BJ (cell line): ENCODE measurements around the gene ARL15. TPM values are rescaled to one million over a fixed set of nuclear protein-coding genes. Genes with fewer than 3 reads are reported as not detected.
"Not testable (repeated sequence)": the region's sequence is repeated elsewhere in the genome, so short reads cannot be mapped to it uniquely, and the experiment has no call there.

Experiments used
- CTCF ChIA-PET: fragments of 350-600 bp; formaldehyde crosslinking; extraction: SDS; loops from one replicate; lab custom pipeline; 2021; ENCODE audit warnings: antibody characterized with exemption, inconsistent platforms; lab: Yijun Ruan, JAX
- POLR2A ChIA-PET: fragments of 300-600 bp; sonication (Branson Sonifier 250); formaldehyde crosslinking; extraction: SDS; loops from one replicate; lab custom pipeline; 2021; ENCODE audit warnings: antibody characterized with exemption; lab: Charles Lee
- DNase-seq: peaks from one replicate; pipeline ENCODE4 v3.0.0-alpha.2; 2011; ENCODE audit warnings: low read depth
- H3K27me3 ChIP-seq: 2 replicates; pipeline ENCODE4 v1.6.0; 2011; ENCODE audit warnings: low read length; ENCODE audit not compliant: control insufficient read depth, insufficient read depth
- H3K36me3 ChIP-seq: 2 replicates; pipeline ENCODE4 v1.5.1; 2011; ENCODE audit warnings: low read length; ENCODE audit not compliant: control insufficient read depth, insufficient read depth
- H3K4me3 ChIP-seq: 2 replicates; pipeline ENCODE4 v1.5.1; 2011; ENCODE audit warnings: low read depth, mild to moderate bottlenecking, control low read depth, low read length
- polyA plus RNA-seq: library from polyadenylated mRNA; depleted of rRNA; stranded (reverse); fragments of >200 nt; gene quantifications from 2 replicates; pipeline ENCODE4 v1.2.3, GENCODE V29; 2011
- TF ChIP-seq, protein P1 (sequence below): IDR thresholded peaks from 2 replicates; pipeline ENCODE4 v1.5.1; 2011; ENCODE audit warnings: low read depth, mild to moderate bottlenecking, control low read depth, inconsistent platforms, low read length, moderate library complexity; ENCODE audit not compliant: insufficient read depth

ARL15 gene
- polyA plus RNA-seq, 1 experiment: 11.9 TPM

DNA sequence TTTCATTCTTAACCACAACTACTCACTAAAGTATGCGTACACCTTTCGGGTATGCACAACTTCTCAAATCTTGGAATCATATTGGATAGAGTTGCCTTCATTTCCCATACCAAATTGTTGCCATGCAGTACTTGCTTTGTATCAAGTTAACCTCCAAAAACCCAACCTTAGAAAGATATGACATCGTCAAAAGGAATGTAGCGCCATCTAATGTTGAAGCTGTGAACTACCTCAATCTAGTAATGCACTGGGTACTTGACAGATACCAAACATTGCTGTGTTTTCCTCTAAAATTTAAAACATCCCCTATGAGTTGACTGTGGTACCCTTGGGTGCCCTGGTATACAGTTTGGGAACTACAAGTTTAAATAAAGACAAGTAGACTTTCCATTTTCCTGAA lies 318.4 kb downstream of the ARL15 start:
- ChIA-PET CTCF (interaction anchor here (0.6 to 0.7 kb wide), 2 partner anchors 42 to 332 kb away, joined by 3 read pairs; no protein-coding TSS in a partner anchor), POLR2A (no interaction called here)
- H3K4me3 ChIP-seq: no peak overlapping the region
- no peak for DNase-seq
- H3K36me3 ChIP-seq: no peaks in the 10 kb centered on the region
- H3K27me3 ChIP-seq: no peaks in the 10 kb centered on the region
- TF ChIP-seq, protein P1, sequence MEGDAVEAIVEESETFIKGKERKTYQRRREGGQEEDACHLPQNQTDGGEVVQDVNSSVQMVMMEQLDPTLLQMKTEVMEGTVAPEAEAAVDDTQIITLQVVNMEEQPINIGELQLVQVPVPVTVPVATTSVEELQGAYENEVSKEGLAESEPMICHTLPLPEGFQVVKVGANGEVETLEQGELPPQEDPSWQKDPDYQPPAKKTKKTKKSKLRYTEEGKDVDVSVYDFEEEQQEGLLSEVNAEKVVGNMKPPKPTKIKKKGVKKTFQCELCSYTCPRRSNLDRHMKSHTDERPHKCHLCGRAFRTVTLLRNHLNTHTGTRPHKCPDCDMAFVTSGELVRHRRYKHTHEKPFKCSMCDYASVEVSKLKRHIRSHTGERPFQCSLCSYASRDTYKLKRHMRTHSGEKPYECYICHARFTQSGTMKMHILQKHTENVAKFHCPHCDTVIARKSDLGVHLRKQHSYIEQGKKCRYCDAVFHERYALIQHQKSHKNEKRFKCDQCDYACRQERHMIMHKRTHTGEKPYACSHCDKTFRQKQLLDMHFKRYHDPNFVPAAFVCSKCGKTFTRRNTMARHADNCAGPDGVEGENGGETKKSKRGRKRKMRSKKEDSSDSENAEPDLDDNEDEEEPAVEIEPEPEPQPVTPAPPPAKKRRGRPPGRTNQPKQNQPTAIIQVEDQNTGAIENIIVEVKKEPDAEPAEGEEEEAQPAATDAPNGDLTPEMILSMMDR: peak; percentile 32

DNA sequence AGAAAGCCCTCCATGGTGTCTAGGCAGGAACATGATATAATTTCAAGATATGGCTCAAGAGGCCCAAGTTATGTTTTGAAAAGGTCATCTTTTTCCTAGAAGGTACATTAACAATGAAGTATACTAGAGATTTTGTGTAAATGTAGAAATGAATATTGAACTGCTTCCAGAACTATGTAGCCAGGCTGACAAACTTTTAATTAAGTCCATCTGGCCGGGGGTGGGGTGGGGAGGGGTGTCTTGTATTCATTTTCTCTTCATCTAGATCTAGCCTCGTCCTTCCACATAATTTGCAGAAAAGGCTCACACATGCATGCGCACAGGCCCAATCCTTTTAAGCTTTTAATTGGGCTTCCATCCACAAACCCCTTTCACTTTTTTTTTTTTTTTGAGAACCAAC lies 323.3 kb downstream of the ARL15 start:
- no peak for DNase-seq
- Histone ChIP-seq H3K27me3 (no peaks in the 10 kb centered on the region), H3K4me3 (no peak overlapping the region), H3K36me3 (no peaks in the 10 kb centered on the region)
- CTCF ChIA-PET: no interaction called here
- POLR2A ChIA-PET: no interaction called here
- TF ChIP-seq, protein P1: no peak

DNA sequence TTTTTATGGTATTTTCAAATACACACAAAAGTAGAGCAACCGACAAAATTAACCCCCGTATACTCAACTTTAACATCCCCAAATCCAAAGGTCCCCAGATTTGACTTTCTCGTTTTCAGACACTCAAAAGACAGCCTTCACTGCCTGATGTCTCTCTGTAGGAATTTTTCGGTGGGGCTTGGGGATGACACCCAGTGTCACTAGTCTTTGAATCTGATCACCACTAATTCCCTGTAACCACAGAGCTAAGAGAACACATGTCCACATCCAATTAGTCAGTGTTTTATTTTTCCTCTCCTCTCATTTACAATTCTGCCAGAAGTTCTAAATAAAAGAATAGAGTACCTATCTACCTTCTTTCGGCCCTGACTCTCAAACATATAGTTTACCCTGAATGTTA lies 324.6 kb downstream of the ARL15 start:
- TF ChIP-seq, protein P1: no peak
- Histone ChIP-seq H3K36me3 (no peaks in the 10 kb centered on the region), H3K27me3 (no peaks in the 10 kb centered on the region), H3K4me3 (no peak overlapping the region)
- POLR2A ChIA-PET: no interaction called here
- CTCF ChIA-PET: interaction anchor here (0.9 kb wide), 1 partner anchor 881 kb away, joined by 3 read pairs; no protein-coding TSS in a partner anchor
- DNase-seq: no peak

DNA sequence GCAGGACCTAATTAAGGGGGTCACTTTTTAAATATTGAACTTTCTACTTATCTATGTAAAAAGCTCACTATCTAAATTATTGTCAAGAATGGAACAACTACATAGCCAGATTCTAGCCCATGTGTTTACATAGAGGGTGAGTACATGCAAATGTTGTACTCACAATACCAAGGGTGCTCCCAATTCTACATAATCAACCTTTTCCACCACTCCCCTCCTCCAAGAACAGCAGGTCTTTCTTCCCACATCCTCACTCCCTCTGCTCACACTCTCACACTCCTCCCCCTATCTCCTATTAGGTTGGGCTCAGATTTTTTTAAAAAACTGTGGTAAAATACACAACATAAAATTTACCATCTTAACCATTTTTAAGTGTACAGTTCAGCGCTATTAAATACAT lies 325.4 kb downstream of the ARL15 start:
- no peaks in the 10 kb centered on the region for H3K27me3 ChIP-seq
- CTCF ChIA-PET: no interaction called here
- no peak for DNase-seq
- TF ChIP-seq, protein P1: no peak
- POLR2A ChIA-PET: no interaction called here
- H3K36me3 ChIP-seq: no peaks in the 10 kb centered on the region
- H3K4me3 ChIP-seq: no peak overlapping the region

DNA sequence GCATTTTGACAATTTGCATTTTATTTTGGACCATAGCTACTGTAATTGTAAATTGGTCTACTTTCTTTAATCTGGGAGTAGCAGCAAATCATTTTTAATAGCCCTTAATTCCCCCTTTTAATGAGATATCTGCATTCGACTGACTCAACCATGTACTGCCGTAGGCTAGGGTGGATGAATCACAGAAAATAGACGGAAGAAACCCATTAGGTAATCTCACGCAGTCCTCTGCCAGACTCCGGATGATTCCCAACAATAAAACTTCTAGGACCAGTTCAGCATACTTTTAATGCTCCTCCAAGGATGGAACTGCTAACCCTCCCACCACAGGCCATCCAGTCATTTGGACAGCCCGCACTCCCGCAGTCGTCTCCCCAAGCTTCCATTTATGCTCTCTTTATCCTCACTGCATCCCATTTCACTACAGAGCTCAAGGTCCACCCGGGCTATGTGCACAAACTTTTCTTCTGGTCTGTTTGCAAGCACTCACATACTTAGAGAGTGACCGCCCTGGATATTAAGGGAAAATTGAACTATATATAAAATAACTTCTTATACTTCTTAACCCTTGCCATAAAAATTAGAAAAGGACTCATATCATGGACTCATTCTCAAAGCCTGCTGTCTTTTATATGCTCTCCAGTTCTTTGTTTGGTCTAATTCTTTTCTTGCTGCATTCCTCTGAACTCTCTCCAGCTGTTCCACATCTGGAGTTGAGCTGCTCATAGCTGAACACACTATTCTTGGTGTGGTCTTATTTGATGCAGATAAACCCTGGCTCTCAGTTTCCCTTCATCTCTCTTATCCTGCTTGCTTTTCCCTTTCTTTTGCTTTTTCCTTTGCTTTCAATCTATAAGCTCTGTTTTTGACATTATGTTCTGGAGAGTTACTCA lies 326.6 kb downstream of the ARL15 start:
- TF ChIP-seq, protein P1: no peak
- H3K36me3 ChIP-seq: no peaks in the 10 kb centered on the region
- ChIA-PET CTCF (interaction anchor here (0.8 to 1.0 kb wide), 2 partner anchors 10 to 24 kb away, joined by 3 read pairs; no protein-coding TSS in a partner anchor), POLR2A (interaction anchor here (0.5 kb wide), 1 partner anchor 426 kb away, joined by 3 read pairs; no protein-coding TSS in a partner anchor)
- no peak overlapping the region for H3K4me3 ChIP-seq
- no peaks in the 10 kb centered on the region for H3K27me3 ChIP-seq
- DNase-seq: peak; percentile 63

DNA sequence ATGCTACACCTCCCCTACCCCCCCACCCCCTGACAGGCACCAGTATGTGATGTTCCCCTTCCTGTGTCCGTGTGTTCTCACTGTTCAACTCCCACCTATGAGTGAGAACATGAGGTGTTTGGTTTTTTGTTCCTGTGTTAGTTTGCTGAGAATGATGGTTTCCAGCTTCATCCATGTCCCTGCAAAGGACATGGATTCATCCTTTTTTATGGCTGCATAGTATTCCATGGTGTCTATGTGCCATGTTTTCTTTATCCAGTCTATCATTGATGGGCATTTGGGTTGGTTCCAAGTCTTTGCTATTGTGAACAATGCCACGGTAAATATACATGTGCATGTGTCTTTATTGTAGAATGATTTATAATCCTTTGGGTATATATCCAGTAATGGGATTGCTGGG lies 328.1 kb downstream of the ARL15 start:
- POLR2A ChIA-PET, H3K27me3 ChIP-seq, CTCF ChIA-PET, H3K36me3 ChIP-seq, DNase-seq, H3K4me3 ChIP-seq: not testable (repeated sequence)
